Activated CD4-positive, alpha-beta T cell treated with anti-CD3 and anti-CD28 coated beads, Interleukin-2, amount 50 U/mL, for 4 hours (primary cell): Measurements from ENCODE around the gene C11orf97.
"Not testable (repeated sequence)": the region's sequence is repeated elsewhere in the genome, so short reads cannot be mapped to it uniquely, and the experiment has no call there.

Source experiments
- DNase-seq, 2 experiments: peaks; one replicate each; pipeline ENCODE4 v3.0.0-alpha.2; 2020

The C11orf97 gene

GRCh38 chr11:94525546-94526324, 13.5 kb downstream of the C11orf97 start:
- no peak for DNase-seq

- no peak for DNase-seq
Observed at GRCh38 chr11:94526645-94527438, 14.6 kb downstream of the C11orf97 start.

- no peak for DNase-seq
Observed at GRCh38 chr11:94528551-94528950, 16.3 kb downstream of the C11orf97 start.

GRCh38 chr11:94532211-94532610, 19.9 kb downstream of the C11orf97 start:
- DNase-seq: no peak

GRCh38 chr11:94533206-94533605, 20.9 kb downstream of the C11orf97 start:
- no peak for DNase-seq

GRCh38 chr11:94533696-94534630, 21.7 kb downstream of the C11orf97 start:
- no peak for DNase-seq

- DNase-seq: no peak
Observed at GRCh38 chr11:94536386-94536785, 24.1 kb downstream of the C11orf97 start.

GRCh38 chr11:94537031-94537600, 24.9 kb downstream of the C11orf97 start:
- DNase-seq: no peak

GRCh38 chr11:94539420-94539819, 27.2 kb downstream of the C11orf97 start:
- no peak for DNase-seq

- peak; percentile 52 to 55 for DNase-seq
Observed at GRCh38 chr11:94543695-94544645, 31.7 kb downstream of the C11orf97 start, which contains the start of gene FUT4. Gene FUT4 (plus strand): TSS chr11:94543921. CDS start chr11:94544134, 213 bp downstream.

GRCh38 chr11:94544646-94545263, 32.5 kb downstream of the C11orf97 start:
- DNase-seq: peak in 1 of 2 experiments; percentile 5

- no peak for DNase-seq
Observed at GRCh38 chr11:94545264-94546161, 33.3 kb downstream of the C11orf97 start.

- DNase-seq: no peak
Observed at GRCh38 chr11:94546162-94546470, 33.9 kb downstream of the C11orf97 start.

- no peak for DNase-seq
Observed at GRCh38 chr11:94546886-94547285, 34.6 kb downstream of the C11orf97 start.

- DNase-seq: no peak
Observed at GRCh38 chr11:94549146-94549545, 36.9 kb downstream of the C11orf97 start.

GRCh38 chr11:94550513-94550912, 38.3 kb downstream of the C11orf97 start:
- DNase-seq: no peak

- no peak for DNase-seq
Observed at GRCh38 chr11:94553938-94554337, 41.7 kb downstream of the C11orf97 start.

- DNase-seq: not testable (repeated sequence)
Observed at GRCh38 chr11:94555752-94556329, 43.6 kb downstream of the C11orf97 start.

GRCh38 chr11:94557421-94557820, 45.2 kb downstream of the C11orf97 start:
- DNase-seq: no peak
